ENCODE results near the gene CACNA2D1. TPM values are rescaled to one million over a fixed set of nuclear protein-coding genes. Genes with fewer than 3 reads are reported as not detected.
A peak's percentile ranks its signal among the peaks of the same experiment; 100 is the strongest.

Gene CACNA2D1
- polyA plus RNA-seq, 1 experiment, result 19.5 TPM

- TF ChIP-seq CTCF (IDR thresholded peaks at IDR 0.05; ENCODE audit: low read depth, low read length), result no peak
- Histone ChIP-seq H3K9me3 (ENCODE audit: control insufficient read depth, insufficient read depth, low read length) (no peaks in the 10 kb centered on the region), H3K4me3 (ENCODE audit: low read depth, low read length) (no peak overlapping the region), H3K27ac (ENCODE audit: low read depth, low read length) (no peak overlapping the region), H3K27me3 (ENCODE audit: control insufficient read depth, insufficient read depth, low read length) (no peaks in the 10 kb centered on the region)
- POLR2A ChIA-PET, result no interaction called here
- CTCF ChIA-PET, result interaction anchor here (1.2 to 1.5 kb wide), 2 partner anchors 8 to 479 kb away, joined by 3 to 5 read pairs; no protein-coding TSS in a partner anchor
- DNase-seq (ENCODE audit: low read depth, low spot score), result no peak
Measured at GRCh38 chr7:82250598-82250997, 193.0 kb downstream of the CACNA2D1 start.

- Histone ChIP-seq H3K9me3 (ENCODE audit: control insufficient read depth, insufficient read depth, low read length) (no peaks in the 10 kb centered on the region), H3K4me3 (ENCODE audit: low read depth, low read length) (no peak overlapping the region), H3K27me3 (ENCODE audit: control insufficient read depth, insufficient read depth, low read length) (no peaks in the 10 kb centered on the region), H3K27ac (ENCODE audit: low read depth, low read length) (no peak overlapping the region)
- ChIA-PET POLR2A (no interaction called here), CTCF (interaction anchor here (1.2 to 1.5 kb wide), 2 partner anchors 9 to 480 kb away, joined by 3 to 5 read pairs; no protein-coding TSS in a partner anchor)
- no peak for TF ChIP-seq CTCF (IDR thresholded peaks at IDR 0.05; ENCODE audit: low read depth, low read length)
- no peak for DNase-seq (ENCODE audit: low read depth, low spot score)
Measured at GRCh38 chr7:82249979-82250378, 193.6 kb downstream of the CACNA2D1 start.

GRCh38 chr7:82247814-82248433, 195.7 kb downstream of the CACNA2D1 start:
- no peaks in the 10 kb centered on the region for H3K9me3 ChIP-seq (ENCODE audit: control insufficient read depth, insufficient read depth, low read length)
- no peak for DNase-seq (ENCODE audit: low read depth, low spot score)
- peak; percentile 59 for TF ChIP-seq CTCF (IDR thresholded peaks at IDR 0.05; ENCODE audit: low read depth, low read length)
- ChIA-PET POLR2A (no interaction called here), CTCF (interaction anchor here (1.2 kb wide), 1 partner anchor 15 kb away, joined by 4 read pairs; no protein-coding TSS in a partner anchor)
- H3K4me3 ChIP-seq (ENCODE audit: low read depth, low read length), result no peak overlapping the region
- H3K27ac ChIP-seq (ENCODE audit: low read depth, low read length), result no peak overlapping the region
- H3K27me3 ChIP-seq (ENCODE audit: control insufficient read depth, insufficient read depth, low read length), result no peaks in the 10 kb centered on the region

- ChIA-PET CTCF (no interaction called here), POLR2A (no interaction called here)
- Histone ChIP-seq H3K4me3 (ENCODE audit: low read depth, low read length) (no peak overlapping the region), H3K27me3 (ENCODE audit: control insufficient read depth, insufficient read depth, low read length) (no peaks in the 10 kb centered on the region), H3K27ac (ENCODE audit: low read depth, low read length) (no peak overlapping the region), H3K9me3 (ENCODE audit: control insufficient read depth, insufficient read depth, low read length) (no peaks in the 10 kb centered on the region)
- DNase-seq (ENCODE audit: low read depth, low spot score), result no peak
- no peak for TF ChIP-seq CTCF (IDR thresholded peaks at IDR 0.05; ENCODE audit: low read depth, low read length)
Measured at GRCh38 chr7:82244947-82245517, 198.5 kb downstream of the CACNA2D1 start.

- H3K27me3 ChIP-seq (ENCODE audit: control insufficient read depth, insufficient read depth, low read length), result no peaks in the 10 kb centered on the region
- ChIA-PET CTCF (interaction anchor here (1.2 kb wide), 1 partner anchor 13 kb away, joined by 3 read pairs; no protein-coding TSS in a partner anchor), POLR2A (no interaction called here)
- no peak overlapping the region for H3K27ac ChIP-seq (ENCODE audit: low read depth, low read length)
- TF ChIP-seq CTCF (IDR thresholded peaks at IDR 0.05; ENCODE audit: low read depth, low read length), result no peak
- H3K4me3 ChIP-seq (ENCODE audit: low read depth, low read length), result no peak overlapping the region
- DNase-seq (ENCODE audit: low read depth, low spot score), result no peak
- H3K9me3 ChIP-seq (ENCODE audit: control insufficient read depth, insufficient read depth, low read length), result no peaks in the 10 kb centered on the region
Measured at GRCh38 chr7:82241356-82241755, 202.2 kb downstream of the CACNA2D1 start.
